NCI-H2029 (cell line): ENCODE measurements around the gene PAH.

Source experiments
- DNase-seq: peaks from one replicate; lab custom pipeline; 2025; lab: John Stamatoyannopoulos, UW

Gene PAH

GRCh38 chr12:102917026-102917787 is at the start of gene PAH:
TSS of gene PAH (minus strand) at chr12:102917244. CDS start at chr12:102917130, 114 bp downstream.
- peak; percentile 46 for DNase-seq

- no peak for DNase-seq
These were observed 49.3 kb upstream of the PAH start for GRCh38 chr12:102966200-102966863.

GRCh38 chr12:102965281-102966155 is 48.5 kb upstream of the PAH start:
- peak; percentile 63 for DNase-seq

- DNase-seq, result peak; percentile 91
These were observed 47.8 kb upstream of the PAH start for GRCh38 chr12:102964872-102965271.

- DNase-seq, result no peak
These were observed 46.8 kb upstream of the PAH start for GRCh38 chr12:102963796-102964195.

GRCh38 chr12:102962986-102963385 is 45.9 kb upstream of the PAH start:
- no peak for DNase-seq

- no peak for DNase-seq
These were observed 45.5 kb upstream of the PAH start for GRCh38 chr12:102962532-102962931.

- DNase-seq, result peak; percentile 86
These were observed 44.4 kb upstream of the PAH start for GRCh38 chr12:102961466-102961855.

GRCh38 chr12:102960766-102961465 is 43.9 kb upstream of the PAH start:
- DNase-seq, result peak; percentile 84

GRCh38 chr12:102959391-102959790 is 42.3 kb upstream of the PAH start:
- no peak for DNase-seq

- DNase-seq, result no peak
These were observed 41.8 kb upstream of the PAH start for GRCh38 chr12:102958830-102959176.

- peak; percentile 44 for DNase-seq
These were observed 41.2 kb upstream of the PAH start for GRCh38 chr12:102958073-102958829.

GRCh38 chr12:102957339-102958050 is 40.5 kb upstream of the PAH start, which contains the start of gene ASCL1:
TSS of gene ASCL1 (plus strand) at chr12:102957674. CDS start at chr12:102958245, 571 bp downstream.
- DNase-seq, result peak; percentile 94

- DNase-seq, result peak; percentile 52
These were observed 39.8 kb upstream of the PAH start for GRCh38 chr12:102956738-102957327.

GRCh38 chr12:102955926-102956737 is 39.1 kb upstream of the PAH start:
- peak; percentile 65 for DNase-seq

- DNase-seq, result peak; percentile 41
These were observed 37.1 kb upstream of the PAH start for GRCh38 chr12:102954134-102954533.

GRCh38 chr12:102953221-102953620 is 36.2 kb upstream of the PAH start:
- no peak for DNase-seq

GRCh38 chr12:102951841-102952240 is 34.8 kb upstream of the PAH start:
- DNase-seq, result peak; percentile 18

- DNase-seq, result peak; percentile 59
These were observed 34.0 kb upstream of the PAH start for GRCh38 chr12:102950950-102951619.
